ENCODE measurements around the gene NEK10. TPM values are rescaled to one million over a fixed set of nuclear protein-coding genes. Genes with fewer than 3 reads are reported as not detected.

Gene NEK10
- total and polyA plus RNA-seq, 9 of the 15 experiments (the other 6 are each of a cell fraction or from before 2014, with no cell fraction given) = 0.07 TPM; not detected in 8

DNA sequence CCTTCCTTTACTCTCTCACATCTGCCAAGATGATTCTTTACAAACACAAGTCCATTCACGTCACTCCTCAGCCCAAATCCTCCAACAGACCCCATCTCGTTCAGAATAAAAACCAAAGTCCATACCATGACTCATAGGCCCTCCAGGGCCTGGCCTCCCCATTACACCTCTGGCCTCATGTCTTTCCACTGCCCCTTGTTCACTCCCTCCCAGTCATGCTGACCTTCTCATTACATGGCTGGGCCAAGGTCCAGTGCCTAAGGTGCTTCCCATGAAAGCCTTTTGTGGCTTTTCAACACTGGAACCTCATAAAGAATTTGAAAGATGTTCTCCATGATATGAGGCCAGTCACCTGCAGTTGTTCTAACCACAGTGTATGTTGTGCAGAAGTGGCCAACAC lies 44.5 kb downstream of the NEK10 start (continued):
- TF ChIP-seq ZNF263 (CRISPR knock-in tag; IDR thresholded peaks at IDR 0.05; ENCODE audit: borderline replicate concordance) (no peak), GATAD2A (IDR thresholded peaks at IDR 0.05) (no peak), NFYB (IDR thresholded peaks at IDR 0.05; ENCODE audit: extremely low read depth, insufficient read length) (no peak), MYNN (IDR thresholded peaks at IDR 0.05) (no peak), MYNN (CRISPR knock-in tag; IDR thresholded peaks at IDR 0.05) (no peak)

DNA sequence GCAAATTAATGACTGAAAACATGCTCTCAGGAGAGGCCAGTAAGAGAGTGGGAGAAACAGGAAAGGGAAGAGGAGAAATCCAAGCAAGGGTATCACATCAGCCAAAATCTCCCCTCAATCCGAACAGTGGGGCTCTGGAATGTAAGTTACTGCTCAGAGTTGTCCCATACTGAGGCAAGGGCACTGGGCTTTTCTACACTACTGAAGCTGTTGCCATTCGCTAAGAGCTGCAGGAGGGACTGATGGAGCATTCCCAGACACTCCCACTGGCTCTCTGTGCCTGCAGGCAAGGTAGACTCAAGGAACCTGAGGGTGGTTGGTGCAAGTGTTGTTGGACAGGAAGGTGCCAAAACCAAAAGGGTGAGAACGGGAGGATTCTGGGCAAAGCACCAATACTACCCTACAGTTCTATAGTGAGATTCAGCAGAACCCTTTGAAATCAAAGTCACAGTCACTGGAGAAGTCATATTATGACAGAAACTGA lies 46.1 kb downstream of the NEK10 start:
- Histone ChIP-seq H3K4me2 (ENCODE audit: insufficient read depth, low read length) (no peak overlapping the region), H3K36me3 (ENCODE audit: control insufficient read depth, insufficient read depth, low read length) (no peaks in the 10 kb centered on the region), H3K27ac (ENCODE audit: extremely low read depth, low read depth, low read length) (no peak overlapping the region), H3K9ac (ENCODE audit: insufficient read depth in 1 of 2, low read depth in 2 of 2, low read length in 2 of 2) (no peak overlapping the region), H2AFZ (ENCODE audit: low read depth, low read length) (no peak overlapping the region), H3K27me3 (ENCODE audit: control insufficient read depth in 2 of 2, insufficient read depth in 2 of 2, low read length in 2 of 2) (no peaks in the 10 kb centered on the region), H3K9me3 (replicated peaks; ENCODE audit: control insufficient read depth, insufficient read depth, low read depth, low read length) (no peaks in the 10 kb centered on the region), H3K4me3 (no peak overlapping the region), H3K9me1 (ENCODE audit: control insufficient read depth, insufficient read depth, low read length) (no peaks in the 10 kb centered on the region), H4K20me1 (replicated peaks; ENCODE audit: control insufficient read depth, insufficient read depth, low read length) (no peaks in the 10 kb centered on the region), H3K4me1 (replicated peaks in 1 of 2; ENCODE audit: control insufficient read depth in 2 of 2, insufficient read depth in 2 of 2, low read length in 2 of 2) (no peaks in the 10 kb centered on the region), H3K79me2 (ENCODE audit: control insufficient read depth, insufficient read depth, low read length) (no peaks in the 10 kb centered on the region)
- in situ Hi-C loops (cut with MboI) (no loop called here), intact Hi-C loops (cut with micrococcal nuclease) (no loop called here)
- DNase-seq (ENCODE audit: extremely low read depth in 1 of 4, low spot score in 3 of 4) = no peak
- ChIA-PET POLR2A (no interaction called here), CTCF (ENCODE audit: low intra/inter-chr PET ratio) (no interaction called here)
- no peak for ATAC-seq
- FAIRE-seq = no peak
- no peak for TF ChIP-seq FOS (IDR thresholded peaks at IDR 0.05; ENCODE audit: extremely low read depth, insufficient read length)
- TF ChIP-seq SREBF1 (IDR thresholded peaks at IDR 0.05; ENCODE audit: borderline replicate concordance, low read depth, low read length) = no peak
- no peak for TF ChIP-seq IRF2 (CRISPR knock-in tag; IDR thresholded peaks at IDR 0.05)
- TF ChIP-seq MBD2 (IDR thresholded peaks at IDR 0.05; ENCODE audit: borderline replicate concordance, low read depth) = no peak
- no peak for TF ChIP-seq FOXA3 (CRISPR knock-in tag; conservative IDR thresholded peaks at IDR 0.05 in 1 of 2, IDR thresholded peaks at IDR 0.05 in 1 of 2)
- no peak for TF ChIP-seq BRCA1 (IDR thresholded peaks at IDR 0.05)
- no peak for TF ChIP-seq BRCA1 (CRISPR knock-in tag; IDR thresholded peaks at IDR 0.05)
- no peak for TF ChIP-seq NCOA6 (IDR thresholded peaks at IDR 0.05)
- TF ChIP-seq, protein P1, sequence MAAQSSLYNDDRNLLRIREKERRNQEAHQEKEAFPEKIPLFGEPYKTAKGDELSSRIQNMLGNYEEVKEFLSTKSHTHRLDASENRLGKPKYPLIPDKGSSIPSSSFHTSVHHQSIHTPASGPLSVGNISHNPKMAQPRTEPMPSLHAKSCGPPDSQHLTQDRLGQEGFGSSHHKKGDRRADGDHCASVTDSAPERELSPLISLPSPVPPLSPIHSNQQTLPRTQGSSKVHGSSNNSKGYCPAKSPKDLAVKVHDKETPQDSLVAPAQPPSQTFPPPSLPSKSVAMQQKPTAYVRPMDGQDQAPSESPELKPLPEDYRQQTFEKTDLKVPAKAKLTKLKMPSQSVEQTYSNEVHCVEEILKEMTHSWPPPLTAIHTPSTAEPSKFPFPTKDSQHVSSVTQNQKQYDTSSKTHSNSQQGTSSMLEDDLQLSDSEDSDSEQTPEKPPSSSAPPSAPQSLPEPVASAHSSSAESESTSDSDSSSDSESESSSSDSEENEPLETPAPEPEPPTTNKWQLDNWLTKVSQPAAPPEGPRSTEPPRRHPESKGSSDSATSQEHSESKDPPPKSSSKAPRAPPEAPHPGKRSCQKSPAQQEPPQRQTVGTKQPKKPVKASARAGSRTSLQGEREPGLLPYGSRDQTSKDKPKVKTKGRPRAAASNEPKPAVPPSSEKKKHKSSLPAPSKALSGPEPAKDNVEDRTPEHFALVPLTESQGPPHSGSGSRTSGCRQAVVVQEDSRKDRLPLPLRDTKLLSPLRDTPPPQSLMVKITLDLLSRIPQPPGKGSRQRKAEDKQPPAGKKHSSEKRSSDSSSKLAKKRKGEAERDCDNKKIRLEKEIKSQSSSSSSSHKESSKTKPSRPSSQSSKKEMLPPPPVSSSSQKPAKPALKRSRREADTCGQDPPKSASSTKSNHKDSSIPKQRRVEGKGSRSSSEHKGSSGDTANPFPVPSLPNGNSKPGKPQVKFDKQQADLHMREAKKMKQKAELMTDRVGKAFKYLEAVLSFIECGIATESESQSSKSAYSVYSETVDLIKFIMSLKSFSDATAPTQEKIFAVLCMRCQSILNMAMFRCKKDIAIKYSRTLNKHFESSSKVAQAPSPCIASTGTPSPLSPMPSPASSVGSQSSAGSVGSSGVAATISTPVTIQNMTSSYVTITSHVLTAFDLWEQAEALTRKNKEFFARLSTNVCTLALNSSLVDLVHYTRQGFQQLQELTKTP (IDR thresholded peaks at IDR 0.05; ENCODE audit: low read depth in 1 of 2, partially characterized antibody in 2 of 2) = no peak
- no peak for TF ChIP-seq ZNF124 (CRISPR knock-in tag; IDR thresholded peaks at IDR 0.05)
- no peak for TF ChIP-seq NR2C1 (IDR thresholded peaks at IDR 0.05)
- no peak for TF ChIP-seq NR2C1 (tag; IDR thresholded peaks at IDR 0.05)
- no peak for TF ChIP-seq RBM14 (IDR thresholded peaks at IDR 0.05; ENCODE audit: borderline replicate concordance, insufficient read depth, low read depth, low read length)
- TF ChIP-seq PHF8 (IDR thresholded peaks at IDR 0.05; ENCODE audit: borderline replicate concordance, low read length) = no peak
- TF ChIP-seq NEUROD1 (IDR thresholded peaks at IDR 0.05; ENCODE audit: borderline replicate concordance, low read depth, low read length, partially characterized antibody) = no peak
- no peak for TF ChIP-seq MEF2D (tag; conservative IDR thresholded peaks at IDR 0.05; ENCODE audit: low read depth)
- TF ChIP-seq NCOR1 (IDR thresholded peaks at IDR 0.05) = no peak
- BruUV-seq (replicated peaks) = no TSS peak
- WGBS (ENCODE audit: insufficient coverage, low coverage, missing lambda C conversion rate) = 0% methylated on average over 3 of the region's 3 CpGs
